Skeletal muscle tissue (tissue), 4 donors: ENCODE data around the gene MYO3A. TPM values are rescaled to one million over a fixed set of nuclear protein-coding genes. Genes with fewer than 3 reads are reported as not detected.

Experiments
- H3K27ac ChIP-seq: one replicate; pipeline ENCODE4 v1.7.0; 2013; ENCODE audit warnings: mild to moderate bottlenecking, low read depth, low read length, inconsistent platforms
- H3K27me3 ChIP-seq, 3 donors: one replicate each; pipeline ENCODE4 v1.7.0; 2013; ENCODE audit warnings: low read length in 3 of 3; ENCODE audit not compliant: control insufficient read depth in 3 of 3, insufficient read depth in 3 of 3
- H3K36me3 ChIP-seq, 3 donors: one replicate each; pipeline ENCODE4 v1.7.0; 2013; ENCODE audit warnings: low read length in 3 of 3; ENCODE audit not compliant: control insufficient read depth in 3 of 3, insufficient read depth in 3 of 3
- H3K4me1 ChIP-seq, 3 donors: one replicate each; pipeline ENCODE4 v1.7.0; 2013; ENCODE audit warnings: low read length in 3 of 3, mild to moderate bottlenecking in 3 of 3; ENCODE audit not compliant: control insufficient read depth in 3 of 3, insufficient read depth in 3 of 3
- H3K4me3 ChIP-seq, 3 donors: one replicate each; pipeline ENCODE4 v1.7.0; 2013; ENCODE audit warnings: low read length in 3 of 3
- H3K9ac ChIP-seq, 3 donors: one replicate each; pipeline ENCODE4 v1.7.0; 2013; ENCODE audit warnings: low read length in 3 of 3, mild to moderate bottlenecking in 3 of 3, moderate library complexity in 2 of 3, low read depth in 1 of 3
- H3K9me3 ChIP-seq, 3 donors: one replicate each; pipeline ENCODE4 v1.7.0; 2013; ENCODE audit warnings: low read length in 3 of 3; ENCODE audit not compliant: control insufficient read depth in 3 of 3
- total RNA-seq: library from RNA; depleted of rRNA; stranded (reverse); fragments of >200 nt; gene quantifications from one replicate; pipeline ENCODE4 v1.2.3, GENCODE V29; 2014
- donor health status: Osteomylitis.

The MYO3A gene
- total RNA-seq, 1 donor from 2014 or later = 1.0 TPM

DNA sequence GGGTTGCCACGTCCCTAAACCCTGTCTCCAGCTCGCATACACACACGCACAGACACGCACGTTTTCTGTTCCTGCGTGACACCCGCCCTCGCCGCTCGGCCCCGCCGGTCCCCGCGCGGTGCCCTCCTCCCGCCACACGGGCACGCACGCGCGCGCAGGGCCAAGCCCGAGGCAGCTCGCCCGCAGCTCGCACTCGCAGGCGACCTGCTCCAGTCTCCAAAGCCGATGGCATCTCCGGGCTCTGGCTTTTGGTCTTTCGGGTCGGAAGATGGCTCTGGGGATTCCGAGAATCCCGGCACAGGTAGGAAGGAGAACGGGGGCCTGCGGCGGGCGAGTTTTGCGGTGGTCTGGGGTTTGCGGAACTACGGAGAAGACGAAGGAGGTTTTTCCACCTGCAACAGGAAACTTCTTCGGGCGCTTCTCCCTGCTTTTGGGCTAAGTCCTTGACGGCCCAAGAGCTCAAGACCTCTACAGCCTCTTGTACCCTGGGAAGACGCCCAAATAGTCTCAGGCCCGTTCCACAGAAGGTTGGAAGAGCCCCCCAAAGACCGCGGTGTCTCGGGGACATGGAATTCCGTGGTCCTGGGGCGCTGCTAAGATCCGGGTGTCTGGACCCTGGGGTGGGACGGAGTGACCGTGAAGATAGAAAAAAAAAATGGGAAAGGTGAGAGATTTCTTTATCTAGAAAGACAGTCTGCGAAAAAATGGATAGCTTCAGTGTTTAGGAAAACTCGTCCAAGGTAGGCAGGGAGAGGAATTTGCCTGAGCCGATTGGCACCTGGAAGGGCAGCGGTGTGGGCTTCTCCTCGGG lies 282.8 kb downstream of the MYO3A start, which contains the start of gene GAD2:
Gene GAD2 (plus strand): TSS at position 190 of the 811 bp plus-strand sequence. CDS start 36 bp downstream, at position 226.
- Histone ChIP-seq H3K36me3 (no peaks in the 10 kb centered on the region), H3K4me3 (no peak within 1 kb of the TSS), H3K27me3 (peaks cover 80 to 91% (median 89%) of the 10 kb centered on the region in 3 donors), H3K27ac (no peak within 1 kb of the TSS), H3K9me3 (peaks cover 0 to 4% (median 0%) of the 10 kb centered on the region in 3 donors), H3K9ac (no peak within 1 kb of the TSS), H3K4me1 (peaks cover 0 to 3% (median 0%) of the 10 kb centered on the region in 3 donors)

DNA sequence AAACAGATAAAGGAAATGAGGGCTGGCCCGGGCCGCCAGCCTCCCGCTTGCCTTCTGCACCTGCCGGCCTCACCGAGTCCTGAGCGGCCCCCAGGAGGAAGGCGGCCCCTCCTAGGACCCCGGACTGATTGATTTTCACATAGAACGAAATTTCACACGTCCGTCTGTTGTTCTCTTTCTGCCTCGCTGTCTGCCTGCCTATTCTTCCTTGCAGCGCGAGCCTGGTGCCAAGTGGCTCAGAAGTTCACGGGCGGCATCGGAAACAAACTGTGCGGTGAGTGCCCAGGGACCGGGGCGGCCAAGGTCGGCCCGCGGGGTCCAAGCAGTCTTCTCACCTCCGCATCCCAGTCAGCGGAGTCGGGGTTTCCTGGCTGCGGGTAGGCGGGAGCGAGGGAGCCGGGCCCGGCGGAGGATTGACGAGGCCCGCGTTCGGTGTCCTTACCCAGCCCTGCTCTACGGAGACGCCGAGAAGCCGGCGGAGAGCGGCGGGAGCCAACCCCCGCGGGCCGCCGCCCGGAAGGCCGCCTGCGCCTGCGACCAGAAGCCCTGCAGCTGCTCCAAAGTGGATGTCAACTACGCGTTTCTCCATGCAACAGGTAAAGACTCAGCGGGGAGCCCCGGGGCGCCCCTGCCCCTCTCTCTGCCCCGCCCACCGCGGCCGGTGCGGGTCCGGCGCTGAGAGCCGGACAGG lies 283.5 kb downstream of the MYO3A start:
- H3K9me3 ChIP-seq = peaks cover 0 to 4% (median 2%) of the 10 kb centered on the region in 3 donors
- no peak overlapping the region for H3K27ac ChIP-seq
- peaks cover 0 to 3% (median 0%) of the 10 kb centered on the region in 3 donors for H3K4me1 ChIP-seq
- H3K9ac ChIP-seq = no peak overlapping the region
- no peak overlapping the region for H3K4me3 ChIP-seq
- H3K36me3 ChIP-seq = no peaks in the 10 kb centered on the region
- peaks cover 75 to 91% (median 86%) of the 10 kb centered on the region in 3 donors for H3K27me3 ChIP-seq

DNA sequence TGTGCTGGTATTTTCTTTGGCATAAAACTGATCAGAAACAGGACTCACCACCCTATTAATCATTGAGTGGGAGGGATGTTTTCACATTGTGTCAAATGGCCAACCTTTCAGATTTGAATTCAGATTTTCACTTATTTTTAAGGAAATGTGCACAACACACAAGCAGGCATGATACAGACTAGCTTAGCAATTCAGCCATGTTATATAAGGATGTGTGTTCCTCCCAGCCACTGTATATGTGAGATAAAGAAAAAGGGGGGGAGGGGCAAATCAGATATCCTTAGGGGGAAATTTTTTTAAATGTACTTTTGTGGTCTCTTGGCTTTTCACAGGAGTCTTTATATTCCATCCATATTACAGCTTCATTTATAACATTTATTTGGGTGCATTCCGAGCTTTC lies 285.6 kb downstream of the MYO3A start:
- no peak overlapping the region for H3K27ac ChIP-seq
- H3K27me3 ChIP-seq = peaks cover 54 to 75% (median 71%) of the 10 kb centered on the region in 3 donors
- H3K9ac ChIP-seq = no peak overlapping the region
- peaks cover 0 to 4% (median 4%) of the 10 kb centered on the region in 3 donors for H3K9me3 ChIP-seq
- H3K4me1 ChIP-seq = peaks cover 0 to 3% (median 0%) of the 10 kb centered on the region in 3 donors
- H3K36me3 ChIP-seq = no peaks in the 10 kb centered on the region
- no peak overlapping the region for H3K4me3 ChIP-seq

DNA sequence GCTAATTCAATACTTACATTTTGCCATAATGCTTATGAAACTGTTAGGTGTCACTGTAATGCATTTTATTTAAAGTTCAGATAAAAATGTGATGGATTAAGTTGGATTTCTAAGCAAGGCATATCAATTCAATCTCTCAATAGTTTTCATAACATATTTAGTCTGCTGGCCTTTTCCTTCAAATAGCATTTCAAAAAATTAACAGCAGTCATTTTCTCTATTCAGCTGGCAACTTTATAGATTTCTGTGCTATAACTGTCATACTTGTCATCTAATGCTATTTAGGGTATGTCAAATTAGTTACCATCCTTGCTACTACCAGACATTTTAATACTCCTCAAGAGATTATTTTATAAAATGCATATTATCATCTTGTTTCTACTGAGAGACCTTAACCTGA lies 286.9 kb downstream of the MYO3A start:
- peaks cover 42 to 64% (median 58%) of the 10 kb centered on the region in 3 donors for H3K27me3 ChIP-seq
- H3K9ac ChIP-seq = no peak overlapping the region

DNA sequence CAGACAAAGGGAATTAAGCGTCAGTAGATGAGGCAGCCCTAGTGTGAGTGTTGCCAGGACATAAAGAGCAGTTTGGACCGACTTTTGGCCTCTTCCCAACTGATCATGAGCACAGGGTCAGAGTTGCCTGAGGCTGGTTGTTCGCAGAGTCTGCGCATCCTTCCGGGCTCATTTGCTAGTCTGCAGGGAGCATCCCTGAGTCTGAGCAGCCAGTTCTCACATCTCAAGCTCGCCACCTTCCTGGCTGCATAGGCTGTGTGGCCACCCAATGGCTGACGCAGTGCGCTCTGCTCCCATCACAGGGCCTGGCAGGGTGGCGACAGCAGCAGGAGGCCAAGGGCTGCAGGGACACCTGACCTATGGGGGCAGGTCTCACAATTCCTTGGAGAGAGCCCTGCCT lies 287.5 kb downstream of the MYO3A start:
- H3K4me3 ChIP-seq = no peak overlapping the region
- H3K9me3 ChIP-seq = peaks cover 0 to 4% (median 4%) of the 10 kb centered on the region in 3 donors
- H3K9ac ChIP-seq = no peak overlapping the region
- H3K27ac ChIP-seq = no peak overlapping the region
- H3K27me3 ChIP-seq = peaks cover 36 to 58% (median 52%) of the 10 kb centered on the region in 3 donors
- no peaks in the 10 kb centered on the region for H3K36me3 ChIP-seq
- no peaks in the 10 kb centered on the region for H3K4me1 ChIP-seq

More for the DNA sequence above, 286.9 kb downstream of the MYO3A start:
- peaks cover 0 to 4% (median 4%) of the 10 kb centered on the region in 3 donors for H3K9me3 ChIP-seq
- H3K36me3 ChIP-seq = no peaks in the 10 kb centered on the region
- peaks cover 0 to 3% (median 0%) of the 10 kb centered on the region in 3 donors for H3K4me1 ChIP-seq
- no peak overlapping the region for H3K4me3 ChIP-seq
- H3K27ac ChIP-seq = no peak overlapping the region

DNA sequence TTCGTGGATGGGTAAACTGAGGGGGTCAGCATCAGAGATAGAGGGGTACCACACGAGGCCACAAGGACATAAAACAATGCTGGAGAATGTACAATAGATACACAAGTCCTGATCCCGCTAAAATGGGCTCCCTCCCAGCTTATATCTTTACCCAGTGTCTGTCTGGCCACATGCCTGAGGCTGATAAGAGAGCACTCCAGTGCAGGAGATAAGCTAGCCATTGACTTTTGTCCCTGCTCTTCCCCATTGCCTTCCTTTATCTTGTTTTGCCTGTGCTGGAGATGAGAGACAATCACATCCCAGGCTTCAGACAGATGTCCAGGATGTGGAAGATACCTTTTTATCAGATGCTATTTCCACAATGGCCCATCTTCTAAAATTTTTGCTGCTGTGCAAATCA lies 288.5 kb downstream of the MYO3A start:
- peaks cover 26 to 48% (median 42%) of the 10 kb centered on the region in 3 donors for H3K27me3 ChIP-seq
- H3K4me1 ChIP-seq = no peaks in the 10 kb centered on the region
- H3K36me3 ChIP-seq = no peaks in the 10 kb centered on the region
- peaks cover 0 to 4% (median 4%) of the 10 kb centered on the region in 3 donors for H3K9me3 ChIP-seq
- H3K9ac ChIP-seq = no peak overlapping the region
- no peak overlapping the region for H3K27ac ChIP-seq
- no peak overlapping the region for H3K4me3 ChIP-seq

DNA sequence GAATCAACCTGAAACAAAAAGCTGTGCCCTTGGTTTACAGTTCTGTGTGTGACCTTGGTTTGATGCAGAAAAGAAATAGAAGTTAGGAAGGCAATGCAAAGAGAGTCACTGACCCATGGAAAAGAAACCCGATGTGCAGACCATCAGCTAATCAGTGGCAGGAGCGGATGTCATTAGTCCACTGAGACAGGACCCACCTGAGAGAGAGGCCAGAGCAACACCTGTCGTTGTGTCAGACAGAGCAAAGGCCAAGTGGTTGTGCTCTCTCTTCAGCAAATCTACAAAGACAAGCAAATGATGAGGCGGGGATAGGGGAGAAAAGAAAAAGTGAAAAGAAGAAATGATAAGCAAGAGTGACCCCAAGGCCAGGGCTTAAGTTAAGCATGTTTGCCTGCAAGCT lies 291.3 kb downstream of the MYO3A start:
- Histone ChIP-seq H3K9ac (no peak overlapping the region), H3K27ac (no peak overlapping the region), H3K4me1 (no peaks in the 10 kb centered on the region), H3K36me3 (no peaks in the 10 kb centered on the region), H3K4me3 (no peak overlapping the region), H3K9me3 (peaks cover 0 to 4% (median 4%) of the 10 kb centered on the region in 3 donors), H3K27me3 (peaks cover 5 to 22% (median 18%) of the 10 kb centered on the region in 3 donors)

DNA sequence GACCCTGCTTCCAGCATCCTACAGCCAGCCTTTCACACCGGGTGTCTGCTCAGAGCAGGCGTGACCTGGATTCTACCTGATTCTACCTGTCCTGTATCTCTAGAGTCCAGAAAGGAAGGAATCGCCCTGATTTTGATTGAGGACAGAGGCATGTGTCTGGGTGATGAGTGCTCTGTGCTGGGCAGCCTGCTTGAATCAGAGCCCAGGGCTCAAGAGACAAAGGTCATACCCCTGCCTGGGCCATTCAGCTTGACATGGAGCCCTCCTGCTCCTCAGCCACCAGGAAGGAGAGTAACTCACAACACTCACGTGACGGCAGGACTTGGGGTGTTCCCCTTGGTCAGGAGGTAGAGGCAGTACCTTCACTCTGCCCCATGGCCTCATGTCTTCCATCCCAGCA lies 293.8 kb downstream of the MYO3A start:
- Histone ChIP-seq H3K9ac (no peak overlapping the region), H3K27me3 (peaks cover 0 to 3% (median 2%) of the 10 kb centered on the region in 3 donors), H3K9me3 (no peaks in the 10 kb centered on the region), H3K4me3 (no peak overlapping the region), H3K36me3 (no peaks in the 10 kb centered on the region), H3K27ac (no peak overlapping the region), H3K4me1 (no peaks in the 10 kb centered on the region)

DNA sequence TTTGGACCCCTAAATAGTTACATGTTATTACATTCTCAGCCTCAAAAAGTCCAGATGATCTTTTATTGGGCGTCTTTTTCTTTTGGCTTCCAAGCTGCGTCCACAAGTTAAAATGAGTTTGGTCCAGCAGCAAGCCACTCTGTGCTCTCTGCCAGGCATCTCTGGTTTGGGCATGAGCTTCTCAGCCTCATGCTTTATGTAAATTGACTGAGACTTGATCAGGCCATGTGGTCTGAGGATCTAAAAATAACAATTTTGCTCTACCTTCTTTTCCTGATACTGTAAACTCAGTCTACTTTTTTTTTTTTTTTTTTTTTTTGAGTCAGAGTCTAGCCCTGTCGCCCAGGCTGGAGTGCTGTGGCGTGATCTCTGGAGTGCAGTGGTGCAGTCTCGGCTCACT lies 298.1 kb downstream of the MYO3A start:
- Histone ChIP-seq H3K36me3 (no peaks in the 10 kb centered on the region), H3K4me3 (no peak overlapping the region), H3K4me1 (no peaks in the 10 kb centered on the region), H3K27ac (no peak overlapping the region), H3K9me3 (no peaks in the 10 kb centered on the region), H3K9ac (no peak overlapping the region), H3K27me3 (no peaks in the 10 kb centered on the region)

DNA sequence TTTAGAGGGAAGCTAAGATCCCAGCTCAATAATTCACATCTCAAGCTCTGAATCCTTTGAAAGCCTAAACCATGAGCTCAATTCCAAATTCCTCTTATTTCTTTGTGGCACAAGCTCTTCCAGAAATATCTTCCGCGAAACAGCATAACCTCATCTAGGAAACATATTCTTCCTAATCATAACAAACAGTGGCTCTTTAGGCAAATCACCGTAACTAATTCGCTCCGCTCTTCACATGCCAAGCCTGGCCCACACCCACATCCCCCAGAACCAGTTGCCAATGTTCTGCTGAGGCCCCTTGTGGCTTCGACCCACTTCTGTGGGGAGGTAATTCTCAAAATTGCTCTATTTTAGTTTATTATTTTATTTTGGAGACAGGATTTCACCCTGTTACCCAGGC lies 301.7 kb downstream of the MYO3A start:
- H3K36me3 ChIP-seq = no peaks in the 10 kb centered on the region
- H3K9me3 ChIP-seq = no peaks in the 10 kb centered on the region
- no peaks in the 10 kb centered on the region for H3K4me1 ChIP-seq
- H3K27me3 ChIP-seq = peaks cover 0 to 2% (median 0%) of the 10 kb centered on the region in 3 donors
- no peak overlapping the region for H3K9ac ChIP-seq
- H3K4me3 ChIP-seq = no peak overlapping the region
- H3K27ac ChIP-seq = no peak overlapping the region
